DOHH2 (cell line): ENCODE results near the gene HOXC4.

Experiments
- CTCF ChIP-seq: fragments of 200-600 bp; sonication (generic); IDR thresholded peaks from one replicate; pipeline ENCODE4 v1.5.1; 2014; ENCODE audit warnings: antibody characterized with exemption, mild to moderate bottlenecking, low read depth, low read length; ENCODE audit not compliant: poor library complexity, severe bottlenecking
- EZH2phosphoT487 ChIP-seq: fragments of 200-600 bp; sonication (generic); IDR thresholded peaks from 2 replicates; pipeline ENCODE4 v1.6.1; 2017; ENCODE audit warnings: borderline replicate concordance, mild to moderate bottlenecking, antibody characterized with exemption, low read length, moderate library complexity, mixed read lengths

DNA sequence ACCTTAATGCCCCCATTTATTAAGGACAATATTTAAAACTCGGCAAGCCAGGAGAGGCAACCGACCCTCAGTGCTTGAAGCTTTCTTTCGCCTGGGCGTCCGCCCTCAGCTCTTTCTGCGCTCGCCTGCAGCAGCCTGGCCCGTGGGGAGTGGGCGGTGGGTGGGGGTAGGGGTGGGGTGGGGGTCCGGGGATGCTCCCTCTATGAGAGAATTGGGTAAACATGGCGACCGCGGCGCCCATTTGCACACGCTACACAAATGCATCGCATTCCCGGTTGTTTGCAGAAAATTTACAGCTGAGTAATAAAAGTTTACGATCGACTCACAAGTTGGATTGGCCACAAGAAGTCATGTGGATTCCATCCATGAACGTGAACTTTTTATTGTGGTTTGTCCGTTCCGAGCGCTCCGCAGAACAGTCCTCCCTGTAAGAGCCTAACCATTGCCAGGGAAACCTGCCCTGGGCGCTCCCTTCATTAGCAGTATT lies 37.1 kb upstream of the HOXC4 start:
- no peak for TF ChIP-seq EZH2phosphoT487
- no peak for TF ChIP-seq CTCF
